K562 (cell line): ENCODE results near the gene GHDC. TPM values are rescaled to one million over a fixed set of nuclear protein-coding genes. Genes with fewer than 3 reads are reported as not detected.

Experiments used
- ATAC-seq: fragments of 200-7000 bp; cut with Tn5 transposase; 3 replicates; pipeline ENCODE4 v1.9.1; 2020; ENCODE audit warnings: moderate library complexity
- BruUV-seq: library from RNA; stranded (reverse); fragments of 400-500 nt; replicated peaks from 2 replicates; lab custom pipeline; 2021; lab: Mats Ljungman, UMichigan
- CTCF ChIA-PET: fragments of 300-600 bp; formaldehyde crosslinking; extraction: SDS; loops from one replicate; lab custom pipeline; 2021; ENCODE audit warnings: low intra/inter-chr PET ratio; lab: Yijun Ruan, JAX
- POLR2A ChIA-PET: fragments of 300-600, 350-650 bp; sonication (Branson Sonifier 250); formaldehyde crosslinking; extraction: SDS; loops from one replicate; lab custom pipeline; 2021; ENCODE audit warnings: antibody characterized with exemption, inconsistent platforms; lab: Yijun Ruan, JAX
- DNase-seq, 4 experiments: peaks; one replicate each; pipeline versions ENCODE4 v3.0.0 to v3.0.0-alpha.2; 2011 to 2018; ENCODE audit warnings: low spot score in 3 of 4, mixed read lengths in 3 of 4; ENCODE audit errors: extremely low read depth in 1 of 4
- FAIRE-seq: peaks from 2 replicates; lab custom pipeline; 2011; peaks lifted over from hg19 to GRCh38; lab: Jason Lieb, UNC
- H2AFZ ChIP-seq: 2 replicates; pipeline ENCODE4 v1.6.0; 2011; ENCODE audit warnings: low read depth, low read length, control low read depth, inconsistent platforms
- H3K27ac ChIP-seq: fragments of 200-600 bp; 3 replicates; pipeline ENCODE4 v1.8.0; 2011; ENCODE audit warnings: low read depth, mild to moderate bottlenecking, control low read depth, inconsistent platforms, low read length, moderate library complexity, mixed read lengths; ENCODE audit errors: extremely low read depth
- H3K27me3 ChIP-seq, 2 experiments: fragments of 300-600 bp in 1 of 2; 2 replicates in 1 of 2; 3 replicates in 1 of 2; pipeline versions ENCODE4 v1.6.0 to v1.8.0; 2011; ENCODE audit warnings: inconsistent platforms in 2 of 2, low read length in 2 of 2, mild to moderate bottlenecking in 1 of 2, mixed read lengths in 1 of 2, moderate library complexity in 1 of 2; ENCODE audit not compliant: control insufficient read depth in 2 of 2, insufficient read depth in 2 of 2
- H3K36me3 ChIP-seq: fragments of 300-600 bp; 3 replicates; pipeline ENCODE4 v1.8.0; 2011; ENCODE audit warnings: mild to moderate bottlenecking, low read length, inconsistent platforms; ENCODE audit not compliant: control insufficient read depth, insufficient read depth
- H3K4me1 ChIP-seq, 2 experiments: fragments of 200-600 bp in 1 of 2; replicated peaks in 1 of 2; 2 replicates in 1 of 2; 3 replicates in 1 of 2; pipeline versions ENCODE4 v1.5.1 to v1.8.0; 2011; ENCODE audit warnings: inconsistent platforms in 2 of 2, low read length in 2 of 2, mild to moderate bottlenecking in 1 of 2, mixed read lengths in 1 of 2, moderate library complexity in 1 of 2; ENCODE audit not compliant: control insufficient read depth in 2 of 2, insufficient read depth in 2 of 2
- H3K4me2 ChIP-seq: 2 replicates; pipeline ENCODE4 v1.6.1; 2011; ENCODE audit warnings: low read length, control low read depth, inconsistent platforms, mixed read lengths; ENCODE audit not compliant: insufficient read depth
- H3K4me3 ChIP-seq: fragments of 200-600 bp; sonication (generic), shearing (Covaris generic); 2 replicates; pipeline ENCODE4 v1.5.1; 2016; ENCODE audit warnings: control low read depth, inconsistent platforms
- H3K79me2 ChIP-seq: fragments of 200-600 bp; 3 replicates; pipeline ENCODE4 v1.8.0; 2011; ENCODE audit warnings: low read length, inconsistent platforms; ENCODE audit not compliant: control insufficient read depth, insufficient read depth
- H3K9ac ChIP-seq, 2 experiments: 2 replicates each; pipeline versions ENCODE4 v1.6.0 to v1.6.1; 2011; ENCODE audit warnings: low read depth in 2 of 2, low read length in 2 of 2, control low read depth in 1 of 2, inconsistent platforms in 1 of 2, mild to moderate bottlenecking in 1 of 2, mixed read lengths in 1 of 2; ENCODE audit not compliant: insufficient read depth in 1 of 2
- H3K9me1 ChIP-seq: one replicate; pipeline ENCODE4 v1.6.0; 2011; ENCODE audit warnings: inconsistent platforms, mild to moderate bottlenecking, low read length, moderate library complexity; ENCODE audit not compliant: control insufficient read depth, insufficient read depth
- H3K9me3 ChIP-seq: replicated peaks from 2 replicates; pipeline ENCODE4 v1.5.1; 2011; ENCODE audit warnings: low read depth, low read length, inconsistent platforms; ENCODE audit not compliant: control insufficient read depth, insufficient read depth
- H4K20me1 ChIP-seq: replicated peaks from 2 replicates; pipeline ENCODE4 v1.6.1; 2011; ENCODE audit warnings: low read length, inconsistent platforms, mixed read lengths; ENCODE audit not compliant: control insufficient read depth, insufficient read depth
- ETV6 ChIP-seq, 3 experiments: fragments of 150-350 bp in 1 of 3; sonication (generic) in 1 of 3; formaldehyde crosslinking in 1 of 3; IDR thresholded peaks; 2 replicates each; pipeline versions ENCODE4 v1.6.1 to v1.8.0; 2014 to 2022; ENCODE audit warnings: borderline replicate concordance in 2 of 3, low read depth in 2 of 3, antibody characterized with exemption in 1 of 3, low read length in 1 of 3, mild to moderate bottlenecking in 1 of 3, missing genetic modification reagents in 1 of 3
- HDAC8 ChIP-seq: fragments of 450-650 bp; IDR thresholded peaks from 2 replicates; pipeline ENCODE4 v1.6.1; 2016; ENCODE audit warnings: mild to moderate bottlenecking, missing genetic modification characterization, moderate library complexity, missing compliant biosample characterization
- MCM3 ChIP-seq: fragments of 450-650 bp; IDR thresholded peaks from 2 replicates; pipeline ENCODE4 v1.6.1; 2016
- MEF2D ChIP-seq: conservative IDR thresholded peaks from 2 replicates; pipeline ENCODE4 v1.6.1; 2016; ENCODE audit warnings: low read depth, missing genetic modification characterization, missing compliant biosample characterization
- TAF7 ChIP-seq: fragments of 450-650 bp; IDR thresholded peaks from 2 replicates; pipeline ENCODE4 v1.6.1; 2016; ENCODE audit warnings: missing genetic modification characterization, missing compliant biosample characterization
- TEAD2 ChIP-seq: fragments of 450-650 bp; IDR thresholded peaks from 2 replicates; pipeline ENCODE4 v1.6.1; 2016; ENCODE audit warnings: missing genetic modification characterization, control low read depth, missing compliant biosample characterization
- WGBS: fragments of 100-300 bp; shearing (Covaris generic); methylation state at CpG from one replicate; pipeline ENCODE4 v1.1.6; 2016; ENCODE audit warnings: low coverage, mixed read lengths; ENCODE audit not compliant: insufficient coverage; ENCODE audit errors: missing lambda C conversion rate; 5-methylcytosine and 5-hydroxymethylcytosine counted together
- in situ Hi-C: fragments of 300-500 bp; cut with MboI; formaldehyde crosslinking; loops from 4 replicates; pipeline ENCODE4 v1.15.0; 2018; ENCODE audit warnings: inconsistent platforms, mixed read lengths
- intact Hi-C: fragments of 100-400 bp; cut with micrococcal nuclease; formaldehyde crosslinking; loops from 2 replicates; pipeline ENCODE4 v1.14.2; 2022
- polyA plus RNA-seq, 8 experiments: library from polyadenylated mRNA; depleted of rRNA in 4 of 8; stranded (reverse) in 5 of 8; unstranded in 3 of 8; fragments of >200 nt; fragmentation: Nextera tagmentation in 2 of 8; fragmentation: Illumina TruSeq in 1 of 8; extraction: Ambion mirVana in 2 of 8; extraction: Trizol in 1 of 8; gene quantifications; 2 replicates each; pipeline versions ENCODE4 v1.2.1 to v1.2.3, GENCODE V29; 2011 to 2014; ENCODE audit warnings: inconsistent platforms in 1 of 8, missing spikeins in 1 of 8
- total RNA-seq, 7 experiments: library from RNA; depleted of rRNA in 6 of 7; stranded (reverse); fragments of >200 nt in 6 of 7; fragmentation: Illumina TruSeq in 2 of 7; extraction: Trizol in 2 of 7; gene quantifications; 2 replicates each; pipeline versions ENCODE4 v1.2.1 to v1.2.3, GENCODE V29; 2011 to 2021; ENCODE audit warnings: low replicate concordance in 1 of 7
- TF ChIP-seq, protein P1 (sequence below), 2 experiments: fragments of 450-650 bp in 1 of 2; sonication (generic) in 1 of 2; formaldehyde crosslinking in 1 of 2; IDR thresholded peaks in 1 of 2; conservative IDR thresholded peaks in 1 of 2; 2 replicates each; pipeline versions ENCODE4 v1.6.1 to v1.8.1; 2016 to 2023; ENCODE audit warnings: mild to moderate bottlenecking in 2 of 2, moderate library complexity in 2 of 2, inconsistent platforms in 1 of 2, missing genetic modification reagents in 1 of 2
- TF ChIP-seq, protein P2 (sequence below): fragments of 450-650 bp; formaldehyde crosslinking; IDR thresholded peaks from 2 replicates; pipeline ENCODE4 v1.4.0; 2020; ENCODE audit warnings: mild to moderate bottlenecking

Gene GHDC
- total and polyA plus RNA-seq, 9 of the 15 experiments (the other 6 are each of a cell fraction or from before 2014, with no cell fraction given), result 0.65 to 23.2 (median 11.2) TPM

DNA sequence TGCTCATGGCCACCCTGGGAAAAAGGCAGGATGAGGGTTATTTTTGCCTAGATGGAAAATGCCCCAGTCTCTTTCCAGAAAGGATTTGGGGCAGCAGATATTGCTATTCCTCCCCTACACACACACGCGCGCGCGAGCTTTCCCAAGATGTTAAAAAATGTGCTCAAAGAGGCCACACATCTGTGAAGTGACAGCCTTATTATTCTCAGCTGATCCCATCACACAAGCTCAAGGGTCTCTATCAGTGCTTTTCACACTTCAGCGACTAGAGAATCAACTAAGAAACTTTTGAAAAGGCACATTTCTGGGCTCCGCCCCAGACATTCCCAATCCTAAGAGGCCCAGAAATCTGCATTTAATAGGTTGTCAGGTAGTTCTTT lies 33.8 kb downstream of the GHDC start:
- no peak overlapping the region for H3K9ac ChIP-seq
- no peak overlapping the region for H3K4me2 ChIP-seq
- DNase-seq (no peak), FAIRE-seq (no peak)
- H3K9me1 ChIP-seq, result peaks cover 4% of the 10 kb centered on the region
- CTCF ChIA-PET, result no interaction called here
- 92% methylated on average over 7 of the region's 7 CpGs for WGBS
- H2AFZ ChIP-seq, result no peak overlapping the region
- H3K27me3 ChIP-seq, result no peaks in the 10 kb centered on the region
- POLR2A ChIA-PET, result interaction anchor here (1.0 kb wide), 1 partner anchor 8 kb away, joined by 3 read pairs; no protein-coding TSS in a partner anchor
- peaks cover 7 to 30% of the 10 kb centered on the region in 2 experiments; a peak in 3 of 5 replicates for H3K4me1 ChIP-seq
- H3K27ac ChIP-seq, result no peak overlapping the region
- TF ChIP-seq MCM3, result no peak
- no peak for TF ChIP-seq TEAD2 (tag)
- no peak for TF ChIP-seq TAF7 (tag)
- TF ChIP-seq MEF2D (tag), result no peak
- TF ChIP-seq, protein P1, sequence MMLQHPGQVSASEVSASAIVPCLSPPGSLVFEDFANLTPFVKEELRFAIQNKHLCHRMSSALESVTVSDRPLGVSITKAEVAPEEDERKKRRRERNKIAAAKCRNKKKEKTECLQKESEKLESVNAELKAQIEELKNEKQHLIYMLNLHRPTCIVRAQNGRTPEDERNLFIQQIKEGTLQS (IDR thresholded peaks at IDR 0.05), result no peak
- TF ChIP-seq, protein P1 (CRISPR knock-in tag; conservative IDR thresholded peaks at IDR 0.05), result no peak
- TF ChIP-seq HDAC8 (tag), result no peak
- TF ChIP-seq ETV6 (IDR thresholded peaks at IDR 0.05; ENCODE audit: borderline replicate concordance in 1 of 2, low read depth in 2 of 2, low read length in 1 of 2), result no peak
- no peak for TF ChIP-seq ETV6 (CRISPR knock-in tag; IDR thresholded peaks at IDR 0.05; ENCODE audit: borderline replicate concordance)
- TF ChIP-seq, protein P2, sequence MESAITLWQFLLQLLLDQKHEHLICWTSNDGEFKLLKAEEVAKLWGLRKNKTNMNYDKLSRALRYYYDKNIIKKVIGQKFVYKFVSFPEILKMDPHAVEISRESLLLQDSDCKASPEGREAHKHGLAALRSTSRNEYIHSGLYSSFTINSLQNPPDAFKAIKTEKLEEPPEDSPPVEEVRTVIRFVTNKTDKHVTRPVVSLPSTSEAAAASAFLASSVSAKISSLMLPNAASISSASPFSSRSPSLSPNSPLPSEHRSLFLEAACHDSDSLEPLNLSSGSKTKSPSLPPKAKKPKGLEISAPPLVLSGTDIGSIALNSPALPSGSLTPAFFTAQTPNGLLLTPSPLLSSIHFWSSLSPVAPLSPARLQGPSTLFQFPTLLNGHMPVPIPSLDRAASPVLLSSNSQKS (CRISPR knock-in tag), result no peak
- TF ChIP-seq, all 486 proteins: peak for 0
- Histone ChIP-seq H3K36me3 (no peaks in the 10 kb centered on the region), H3K4me3 (no peak overlapping the region), H3K9me3 (no peaks in the 10 kb centered on the region), H3K79me2 (no peaks in the 10 kb centered on the region), H4K20me1 (no peaks in the 10 kb centered on the region; the same call in 1 of the 2 replicates)
- in situ Hi-C loops (no loop called here), intact Hi-C loops (no loop called here)
- no TSS peak for BruUV-seq
- no peak for ATAC-seq
